ENCODE measurements around the gene PRKAA2. TPM values are rescaled to one million over a fixed set of nuclear protein-coding genes. Genes with fewer than 3 reads are reported as not detected.

Gene PRKAA2
- total and polyA plus RNA-seq, 2 of the 13 experiments (the other 11 are each of a cell fraction or from before 2014, with no cell fraction given), result 6.0 to 7.5 TPM

DNA sequence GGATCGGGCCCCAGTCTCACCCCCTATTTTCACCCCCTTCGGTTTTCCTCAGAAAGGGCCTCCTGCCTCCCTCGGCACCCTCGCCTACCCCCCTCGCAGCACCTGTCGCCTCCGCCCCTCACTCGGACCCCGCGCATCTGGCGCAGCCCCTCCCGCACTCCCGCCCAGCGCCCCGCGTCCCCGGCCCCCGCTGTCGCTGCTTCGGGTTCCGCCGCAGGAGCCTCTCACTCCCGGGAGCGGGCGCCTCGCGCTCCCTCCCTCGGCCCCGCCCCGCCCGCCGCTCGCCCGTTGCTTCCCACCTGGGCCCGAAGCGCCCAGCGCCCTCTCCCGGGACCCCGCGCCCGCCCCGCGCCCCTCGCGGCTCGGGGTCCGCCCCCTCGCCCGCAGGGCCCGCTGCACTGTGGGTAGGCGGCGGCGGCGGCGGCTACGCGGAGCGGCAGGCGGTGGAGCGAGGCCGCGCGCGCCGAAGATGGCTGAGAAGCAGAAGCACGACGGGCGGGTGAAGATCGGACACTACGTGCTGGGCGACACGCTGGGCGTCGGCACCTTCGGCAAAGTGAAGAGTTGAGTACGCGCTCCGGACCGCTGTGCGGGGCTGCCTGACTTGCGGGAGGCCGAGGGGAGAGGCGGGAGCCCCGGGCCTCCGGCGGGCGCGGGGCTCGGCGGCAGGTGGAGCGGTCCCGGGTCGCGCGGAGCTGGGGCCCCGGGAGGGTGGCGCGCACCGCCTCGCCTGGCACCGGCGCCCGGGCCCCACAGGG is at the start of gene PRKAA2 (continued):
- TF ChIP-seq, protein P1, sequence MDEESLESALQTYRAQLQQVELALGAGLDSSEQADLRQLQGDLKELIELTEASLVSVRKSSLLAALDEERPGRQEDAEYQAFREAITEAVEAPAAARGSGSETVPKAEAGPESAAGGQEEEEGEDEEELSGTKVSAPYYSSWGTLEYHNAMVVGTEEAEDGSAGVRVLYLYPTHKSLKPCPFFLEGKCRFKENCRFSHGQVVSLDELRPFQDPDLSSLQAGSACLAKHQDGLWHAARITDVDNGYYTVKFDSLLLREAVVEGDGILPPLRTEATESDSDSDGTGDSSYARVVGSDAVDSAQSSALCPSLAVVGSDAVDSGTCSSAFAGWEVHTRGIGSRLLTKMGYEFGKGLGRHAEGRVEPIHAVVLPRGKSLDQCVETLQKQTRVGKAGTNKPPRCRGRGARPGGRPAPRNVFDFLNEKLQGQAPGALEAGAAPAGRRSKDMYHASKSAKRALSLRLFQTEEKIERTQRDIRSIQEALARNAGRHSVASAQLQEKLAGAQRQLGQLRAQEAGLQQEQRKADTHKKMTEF (CRISPR knock-in tag; IDR thresholded peaks at IDR 0.05), result no peak
- peak; percentile 83 for TF ChIP-seq CCDC6 (CRISPR knock-in tag; IDR thresholded peaks at IDR 0.05)
- no peak for TF ChIP-seq ZSCAN29 (CRISPR knock-in tag; conservative IDR thresholded peaks at IDR 0.05)
- TF ChIP-seq, protein P2, sequence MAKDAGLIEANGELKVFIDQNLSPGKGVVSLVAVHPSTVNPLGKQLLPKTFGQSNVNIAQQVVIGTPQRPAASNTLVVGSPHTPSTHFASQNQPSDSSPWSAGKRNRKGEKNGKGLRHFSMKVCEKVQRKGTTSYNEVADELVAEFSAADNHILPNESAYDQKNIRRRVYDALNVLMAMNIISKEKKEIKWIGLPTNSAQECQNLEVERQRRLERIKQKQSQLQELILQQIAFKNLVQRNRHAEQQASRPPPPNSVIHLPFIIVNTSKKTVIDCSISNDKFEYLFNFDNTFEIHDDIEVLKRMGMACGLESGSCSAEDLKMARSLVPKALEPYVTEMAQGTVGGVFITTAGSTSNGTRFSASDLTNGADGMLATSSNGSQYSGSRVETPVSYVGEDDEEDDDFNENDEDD (CRISPR knock-in tag; IDR thresholded peaks at IDR 0.05; ENCODE audit: borderline replicate concordance), result peak; percentile 59; the same call in 1 of the 2 replicates
- no peak for TF ChIP-seq YEATS2 (CRISPR knock-in tag; IDR thresholded peaks at IDR 0.05; ENCODE audit: borderline replicate concordance)
- no peak for TF ChIP-seq ZNF615 (CRISPR knock-in tag; IDR thresholded peaks at IDR 0.05; ENCODE audit: borderline replicate concordance)
- TF ChIP-seq ISX (CRISPR knock-in tag; conservative IDR thresholded peaks at IDR 0.05), result no peak
- peak; percentile 88; the same call in 1 of the 2 replicates for TF ChIP-seq ZNF142 (CRISPR knock-in tag; IDR thresholded peaks at IDR 0.05)
- TF ChIP-seq CC2D1A (CRISPR knock-in tag; IDR thresholded peaks at IDR 0.05), result no peak
- no peak for TF ChIP-seq ZNF3 (CRISPR knock-in tag; IDR thresholded peaks at IDR 0.05)
- peak; percentile 68; the same call in 1 of the 2 replicates for TF ChIP-seq ZNF607 (CRISPR knock-in tag; IDR thresholded peaks at IDR 0.05; ENCODE audit: borderline replicate concordance)
- TF ChIP-seq SOX5 (CRISPR knock-in tag; IDR thresholded peaks at IDR 0.05; ENCODE audit: borderline replicate concordance), result no peak
- TF ChIP-seq HNRNPL (IDR thresholded peaks at IDR 0.05; ENCODE audit: low read depth, low read length), result no peak
- TF ChIP-seq HNRNPLL (IDR thresholded peaks at IDR 0.05; ENCODE audit: low read depth, low read length, poor library complexity, severe bottlenecking), result peak; percentile 93
- no peak for TF ChIP-seq ATAD3A (CRISPR knock-in tag; IDR thresholded peaks at IDR 0.05)
- TF ChIP-seq SIN3A (IDR thresholded peaks at IDR 0.05; ENCODE audit: borderline replicate concordance, low read depth, low read length), result peak; percentile 22; the same call in 1 of the 2 replicates
- no peak for TF ChIP-seq ZNF839 (CRISPR knock-in tag; IDR thresholded peaks at IDR 0.05; ENCODE audit: borderline replicate concordance)
- no peak for TF ChIP-seq PCBP1 (IDR thresholded peaks at IDR 0.05; ENCODE audit: borderline replicate concordance, low read depth, low read length)
- TF ChIP-seq, protein P3, sequence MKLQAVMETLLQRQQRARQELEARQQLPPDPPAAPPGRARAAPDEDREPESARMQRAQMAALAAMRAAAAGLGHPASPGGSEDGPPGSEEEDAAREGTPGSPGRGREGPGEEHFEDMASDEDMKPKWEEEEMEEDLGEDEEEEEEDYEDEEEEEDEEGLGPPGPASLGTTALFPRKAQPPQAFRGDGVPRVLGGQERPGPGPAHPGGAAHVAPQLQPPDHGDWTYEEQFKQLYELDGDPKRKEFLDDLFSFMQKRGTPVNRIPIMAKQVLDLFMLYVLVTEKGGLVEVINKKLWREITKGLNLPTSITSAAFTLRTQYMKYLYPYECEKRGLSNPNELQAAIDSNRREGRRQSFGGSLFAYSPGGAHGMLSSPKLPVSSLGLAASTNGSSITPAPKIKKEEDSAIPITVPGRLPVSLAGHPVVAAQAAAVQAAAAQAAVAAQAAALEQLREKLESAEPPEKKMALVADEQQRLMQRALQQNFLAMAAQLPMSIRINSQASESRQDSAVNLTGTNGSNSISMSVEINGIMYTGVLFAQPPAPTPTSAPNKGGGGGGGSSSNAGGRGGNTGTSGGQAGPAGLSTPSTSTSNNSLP (IDR thresholded peaks at IDR 0.05; ENCODE audit: low read depth, low read length), result no peak
- no peak; the same call in none of the 2 replicates for TF ChIP-seq ZSCAN31 (CRISPR knock-in tag; IDR thresholded peaks at IDR 0.05; ENCODE audit: low read depth)

Data from HepG2 (cell line).